Tibial nerve (tissue), 4 donors: ENCODE data around the gene ACTG2. TPM values are rescaled to one million over a fixed set of nuclear protein-coding genes. Genes with fewer than 3 reads are reported as not detected.
A peak's percentile ranks its signal among the peaks of the same experiment; 100 is the strongest.

ENCODE experiments used
- DNase-seq, 2 donors: peaks; one replicate each; pipeline ENCODE4 v3.0.0-alpha.2; 2019; ENCODE audit warnings: low spot score in 2 of 2
- H3K27ac ChIP-seq, 4 donors: fragments of 200-600 bp; sonication (generic) in 3 of 4; one replicate each; pipeline ENCODE4 v1.5.1; 2017 to 2019; ENCODE audit warnings: mild to moderate bottlenecking in 1 of 4
- H3K27me3 ChIP-seq, 2 donors: fragments of 200-600 bp; sonication (generic) in 1 of 2; one replicate each; pipeline versions ENCODE4 v1.5.1 to v1.6.0; 2017 to 2019
- H3K36me3 ChIP-seq, 3 donors: fragments of 200-600 bp; sonication (generic); one replicate each; pipeline ENCODE4 v1.5.1; 2018 to 2019
- H3K4me1 ChIP-seq, 4 donors: fragments of 200-600 bp; sonication (generic) in 3 of 4; one replicate each; pipeline ENCODE4 v1.5.1; 2017 to 2019
- H3K4me3 ChIP-seq, 4 donors: fragments of 200-600 bp; sonication (generic) in 3 of 4; one replicate each; pipeline ENCODE4 v1.5.1; 2017 to 2019; ENCODE audit warnings: mild to moderate bottlenecking in 1 of 4, moderate library complexity in 1 of 4
- H3K9me3 ChIP-seq, 4 donors: fragments of 200-600 bp; sonication (generic) in 3 of 4; one replicate each; pipeline ENCODE4 v1.5.1; 2017 to 2019
- CTCF ChIP-seq, 5 experiments: fragments of 200-600 bp in 3 of 5; fragments of 450-650 bp in 2 of 5; sonication (generic) in 3 of 5; IDR thresholded peaks; one replicate each; pipeline ENCODE4 v1.5.1; 2016 to 2019; ENCODE audit warnings: antibody characterized with exemption in 5 of 5, mild to moderate bottlenecking in 3 of 5, moderate library complexity in 2 of 5
- EP300 ChIP-seq, 2 donors: sonication (generic); formaldehyde crosslinking; IDR thresholded peaks; one replicate each; pipeline ENCODE4 v1.6.1; 2017; ENCODE audit warnings: antibody characterized with exemption in 2 of 2, mild to moderate bottlenecking in 1 of 2
- POLR2A ChIP-seq, 2 donors: fragments of 450-650 bp; IDR thresholded peaks; one replicate each; pipeline ENCODE4 v1.6.1; 2017; ENCODE audit warnings: antibody characterized with exemption in 2 of 2, mild to moderate bottlenecking in 2 of 2, moderate library complexity in 2 of 2
- WGBS, 2 donors: methylation state at CpG; one replicate each; pipeline ENCODE4 v1.1.5; 2018; 5-methylcytosine and 5-hydroxymethylcytosine counted together
- total RNA-seq, 4 donors: library from RNA; depleted of rRNA; stranded (reverse); fragments of >200 nt; gene quantifications; one replicate each; pipeline ENCODE4 v1.1.0, GENCODE V29; 2016

ACTG2 gene
- total RNA-seq, 4 donors from 2014 or later = 6.3 to 20.1 (median 16.8) TPM

DNA sequence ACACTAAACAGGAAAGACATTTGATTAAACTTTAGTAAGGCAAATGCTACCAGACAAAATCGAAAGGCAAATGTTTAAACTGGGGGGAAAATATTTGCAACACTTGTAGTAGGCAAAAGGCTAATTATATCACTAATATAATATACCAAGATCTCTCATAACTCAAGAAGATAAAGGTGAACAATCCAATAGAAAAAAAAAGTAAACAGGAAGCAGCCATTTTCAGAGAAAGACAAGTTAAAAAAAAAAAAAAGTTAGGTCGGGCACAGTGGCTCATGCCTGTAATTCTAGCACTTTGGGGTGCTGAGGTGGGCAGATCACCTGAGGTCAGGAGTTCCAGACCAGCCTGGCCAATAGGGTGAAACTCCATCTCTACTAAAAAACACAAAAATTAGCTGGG lies 4.4 kb upstream of the ACTG2 start:
- 73 to 75% methylated on average over 2 of the region's 2 CpGs for WGBS, 2 donors
- no peaks in the 10 kb centered on the region for H3K9me3 ChIP-seq
- no peaks in the 10 kb centered on the region for H3K4me1 ChIP-seq
- H3K36me3 ChIP-seq = no peaks in the 10 kb centered on the region
- H3K27me3 ChIP-seq = peaks cover 0 to 3% of the 10 kb centered on the region in 2 donors
- no peak overlapping the region for H3K4me3 ChIP-seq
- DNase-seq = no peak
- H3K27ac ChIP-seq = no peak overlapping the region
- TF ChIP-seq EP300 (IDR thresholded peaks at IDR 0.05) (no peak), POLR2A (IDR thresholded peaks at IDR 0.05) (no peak), CTCF (IDR thresholded peaks at IDR 0.05) (no peak)

DNA sequence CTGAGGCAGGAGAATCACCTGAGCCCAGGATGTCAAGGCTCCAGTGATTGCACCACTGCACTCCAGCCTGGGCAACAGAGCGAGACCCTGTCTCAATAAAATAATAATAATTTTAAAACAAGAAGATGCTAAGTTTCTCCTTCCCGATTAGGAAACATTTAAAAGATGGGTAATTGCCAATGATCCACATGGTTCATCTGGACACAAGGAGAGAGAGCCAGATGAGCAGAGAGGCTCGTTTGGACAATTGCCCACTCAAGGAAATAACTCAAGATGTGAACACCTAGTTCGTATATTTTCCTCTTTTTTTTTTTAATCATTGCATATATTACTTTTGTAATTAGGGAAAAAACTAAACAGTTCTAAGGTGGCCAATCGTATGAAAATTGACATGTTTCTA lies 3.6 kb upstream of the ACTG2 start:
- H3K4me3 ChIP-seq = no peak overlapping the region
- no peak for TF ChIP-seq POLR2A (IDR thresholded peaks at IDR 0.05)
- no peak for TF ChIP-seq CTCF (IDR thresholded peaks at IDR 0.05)
- TF ChIP-seq EP300 (IDR thresholded peaks at IDR 0.05) = no peak
- H3K36me3 ChIP-seq = no peaks in the 10 kb centered on the region
- H3K27me3 ChIP-seq = no peaks in the 10 kb centered on the region
- no peak for DNase-seq
- 75 to 78% methylated on average over 5 of the region's 5 CpGs for WGBS, 2 donors
- H3K4me1 ChIP-seq = no peaks in the 10 kb centered on the region
- no peaks in the 10 kb centered on the region for H3K9me3 ChIP-seq
- H3K27ac ChIP-seq = no peak overlapping the region

- DNase-seq = no peak
- 42 to 59% methylated on average over 9 of the region's 9 CpGs for WGBS, 2 donors
- H3K4me3 ChIP-seq = no peak overlapping the region
- H3K4me1 ChIP-seq = no peaks in the 10 kb centered on the region
- TF ChIP-seq CTCF (IDR thresholded peaks at IDR 0.05) = no peak
- H3K36me3 ChIP-seq = no peaks in the 10 kb centered on the region
- no peak overlapping the region for H3K27ac ChIP-seq
- no peaks in the 10 kb centered on the region for H3K9me3 ChIP-seq
- no peaks in the 10 kb centered on the region for H3K27me3 ChIP-seq
These were observed 2.3 kb upstream of the ACTG2 start for GRCh38 chr2:73890301-73891092.

DNA sequence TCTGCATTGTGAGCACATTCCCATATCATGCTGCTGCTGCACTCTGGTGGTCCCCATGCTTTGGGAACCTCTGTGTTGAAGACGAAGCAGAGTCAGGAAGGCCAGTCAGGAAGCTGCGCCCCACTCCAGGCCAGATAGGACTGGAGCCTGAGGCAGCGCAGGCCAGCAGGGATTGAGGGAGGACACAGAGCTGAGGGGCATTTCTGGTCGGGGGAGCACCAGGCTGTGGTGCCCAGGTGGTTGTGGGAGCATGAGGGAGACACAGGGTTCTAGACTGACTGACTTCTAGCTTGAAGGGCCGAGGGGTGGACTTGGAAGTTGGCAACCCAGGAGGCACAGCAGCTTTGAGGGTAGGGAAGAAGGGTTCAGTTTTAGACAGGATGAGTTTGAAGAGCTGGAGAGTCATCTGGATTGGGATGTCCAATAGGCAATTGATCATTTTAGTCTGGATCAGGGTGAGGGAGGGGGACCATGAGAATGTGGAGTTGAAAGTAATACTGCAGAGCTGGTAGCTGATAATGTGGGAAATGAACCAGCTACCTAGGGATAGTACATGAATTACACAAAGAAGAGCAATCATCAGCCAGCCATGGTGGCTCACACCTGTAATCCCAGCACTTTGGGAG lies 1.4 kb upstream of the ACTG2 start:
- Histone ChIP-seq H3K9me3 (no peaks in the 10 kb centered on the region), H3K27ac (no peak overlapping the region), H3K27me3 (no peaks in the 10 kb centered on the region), H3K36me3 (no peaks in the 10 kb centered on the region), H3K4me1 (peaks cover 0 to 6% (median 1%) of the 10 kb centered on the region in 4 donors), H3K4me3 (no peak overlapping the region)
- TF ChIP-seq CTCF (IDR thresholded peaks at IDR 0.05) (no peak), POLR2A (IDR thresholded peaks at IDR 0.05) (no peak), EP300 (IDR thresholded peaks at IDR 0.05) (no peak)
- no peak for DNase-seq
- WGBS, 2 donors = 96 to 97% methylated on average over 4 to 5 of the region's 5 CpGs

DNA sequence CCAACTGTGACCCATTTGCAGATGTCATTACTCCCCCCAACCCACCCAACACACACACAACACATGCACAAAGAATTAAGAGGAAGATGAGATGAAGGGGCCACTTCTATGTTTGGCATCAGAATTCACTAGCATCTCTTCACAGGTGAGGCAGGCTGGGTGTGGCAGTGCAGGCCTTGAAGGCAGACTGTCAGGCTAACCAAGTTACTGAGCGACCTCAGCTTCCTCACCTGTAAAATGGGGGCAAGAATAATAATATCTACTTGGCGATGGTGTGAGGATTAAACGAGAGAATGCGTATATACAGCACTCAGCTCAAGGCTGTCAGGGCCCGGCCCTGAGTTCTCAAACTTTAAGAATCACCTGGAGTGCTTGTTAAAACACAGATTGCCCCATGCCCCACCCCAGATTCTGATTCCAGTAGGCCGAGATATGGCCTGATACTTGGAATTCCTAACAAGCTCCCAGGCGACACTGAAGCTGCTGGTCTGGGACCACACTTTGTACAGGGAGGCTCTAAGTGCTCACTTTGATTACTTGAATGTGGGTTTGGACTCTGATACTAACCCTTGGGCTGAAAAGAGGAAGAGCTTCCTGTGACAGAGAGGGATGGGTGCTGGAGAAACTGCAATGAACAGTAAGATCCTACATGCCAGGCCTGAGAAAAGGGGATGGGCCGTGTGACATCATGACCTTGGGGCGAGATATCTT lies 1.1 kb downstream of the ACTG2 start:
- Histone ChIP-seq H3K4me1 (peaks cover 0 to 17% (median 11%) of the 10 kb centered on the region in 4 donors), H3K4me3 (no peak overlapping the region), H3K36me3 (no peaks in the 10 kb centered on the region), H3K9me3 (no peaks in the 10 kb centered on the region), H3K27ac (peak overlapping the region in 1 of 4 donors; percentile 18), H3K27me3 (no peaks in the 10 kb centered on the region)
- DNase-seq = no peak
- 83 to 88% methylated on average over 9 of the region's 9 CpGs for WGBS, 2 donors
- TF ChIP-seq CTCF (IDR thresholded peaks at IDR 0.05) (no peak), POLR2A (IDR thresholded peaks at IDR 0.05) (no peak), EP300 (IDR thresholded peaks at IDR 0.05) (no peak)
